ENCODE results near the gene OTOG. TPM values are rescaled to one million over a fixed set of nuclear protein-coding genes. Genes with fewer than 3 reads are reported as not detected.

The OTOG gene
- total RNA-seq, 6 experiments from 2014 or later = not detected

DNA sequence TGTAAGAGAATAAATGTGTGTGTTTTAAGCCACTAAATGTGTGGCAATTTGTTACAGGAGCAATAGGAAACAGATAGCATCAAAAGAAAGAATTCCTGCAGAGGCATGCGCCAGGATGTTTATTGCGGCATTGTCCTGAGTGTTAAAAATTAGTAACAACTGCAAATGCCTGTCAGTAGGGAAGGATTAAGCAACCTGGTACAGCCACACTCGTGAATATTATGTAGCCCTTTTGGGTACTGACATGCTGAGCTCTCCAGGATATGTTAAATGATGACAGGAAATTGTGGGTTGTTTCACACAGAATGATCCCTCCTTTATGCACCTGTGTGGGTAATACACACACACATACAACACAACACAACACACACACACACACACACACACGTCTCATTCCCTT is 102.6 kb downstream of the OTOG start:
- Mint-ChIP-seq H3K4me3 (no peak overlapping the region), H3K36me3 (ENCODE audit: low read depth) (no peaks in the 10 kb centered on the region), H3K9me3 (peaks cover 14% of the 10 kb centered on the region), H3K27me3 (ENCODE audit: insufficient read depth) (peaks cover 13% of the 10 kb centered on the region), H3K27ac (no peak overlapping the region), H3K4me1 (ENCODE audit: low read depth) (peaks cover 21% of the 10 kb centered on the region)
- no peak for DNase-seq
- TF ChIP-seq CTCF (IDR thresholded peaks at IDR 0.05) = no peak

- Mint-ChIP-seq H3K9me3 (peaks cover 18% of the 10 kb centered on the region), H3K4me1 (ENCODE audit: low read depth) (peaks cover 21% of the 10 kb centered on the region), H3K4me3 (no peak overlapping the region), H3K36me3 (ENCODE audit: low read depth) (0 out of 2 replicates have a peak, but pooled peaks cover 3% of the 10 kb centered on the region), H3K27ac (no peak overlapping the region), H3K27me3 (ENCODE audit: insufficient read depth) (peaks cover 13% of the 10 kb centered on the region)
- TF ChIP-seq CTCF (IDR thresholded peaks at IDR 0.05) = no peak
- DNase-seq = no peak
Measured at GRCh38 chr11:17650127-17650911, 103.3 kb downstream of the OTOG start.

DNA sequence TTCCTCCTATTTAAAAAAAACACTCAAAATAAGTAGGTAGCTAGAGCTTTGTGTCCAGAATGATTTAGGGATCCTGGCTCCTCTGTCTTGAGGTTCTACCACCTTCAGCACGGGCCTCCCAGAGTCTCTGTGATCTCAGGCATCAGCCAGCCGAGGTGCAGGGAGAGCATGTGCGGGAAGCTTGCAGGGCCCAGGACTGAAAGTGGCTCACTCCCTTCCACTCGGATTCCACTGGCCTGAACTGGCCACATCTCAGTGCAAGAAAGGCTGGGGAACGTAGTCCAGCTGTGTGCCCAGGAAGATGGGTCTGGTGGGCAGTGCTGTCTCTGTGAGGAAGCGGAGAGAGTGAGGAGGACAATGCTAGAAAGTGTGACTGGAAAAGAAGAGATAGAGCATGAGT is 104.0 kb downstream of the OTOG start:
- H3K4me3 Mint-ChIP-seq = no peak overlapping the region
- H3K27me3 Mint-ChIP-seq (ENCODE audit: insufficient read depth) = peaks cover 16% of the 10 kb centered on the region
- TF ChIP-seq CTCF (IDR thresholded peaks at IDR 0.05) = no peak
- 0 out of 2 replicates have a peak, but pooled peaks cover 10% of the 10 kb centered on the region for H3K36me3 Mint-ChIP-seq (ENCODE audit: low read depth)
- peaks cover 21% of the 10 kb centered on the region for H3K4me1 Mint-ChIP-seq (ENCODE audit: low read depth)
- DNase-seq = no peak
- H3K27ac Mint-ChIP-seq = no peak overlapping the region
- H3K9me3 Mint-ChIP-seq = peaks cover 26% of the 10 kb centered on the region

- H3K4me3 Mint-ChIP-seq = no peak overlapping the region
- peaks cover 27% of the 10 kb centered on the region for H3K9me3 Mint-ChIP-seq
- no peak for TF ChIP-seq CTCF (IDR thresholded peaks at IDR 0.05)
- H3K27me3 Mint-ChIP-seq (ENCODE audit: insufficient read depth) = peaks cover 17% of the 10 kb centered on the region
- H3K36me3 Mint-ChIP-seq (ENCODE audit: low read depth) = 0 out of 2 replicates have a peak, but pooled peaks cover 10% of the 10 kb centered on the region
- H3K27ac Mint-ChIP-seq = no peak overlapping the region
- peaks cover 21% of the 10 kb centered on the region for H3K4me1 Mint-ChIP-seq (ENCODE audit: low read depth)
- no peak for DNase-seq
Measured at GRCh38 chr11:17651681-17652080, 104.6 kb downstream of the OTOG start.

- TF ChIP-seq CTCF (IDR thresholded peaks at IDR 0.05) = no peak
- Mint-ChIP-seq H3K27ac (no peak overlapping the region), H3K9me3 (peaks cover 25% of the 10 kb centered on the region), H3K4me1 (ENCODE audit: low read depth) (peaks cover 21% of the 10 kb centered on the region), H3K27me3 (ENCODE audit: insufficient read depth) (peaks cover 10% of the 10 kb centered on the region), H3K36me3 (ENCODE audit: low read depth) (0 out of 2 replicates have a peak, but pooled peaks cover 10% of the 10 kb centered on the region), H3K4me3 (no peak overlapping the region)
- no peak for DNase-seq
Measured at GRCh38 chr11:17652556-17652955, 105.5 kb downstream of the OTOG start.

Measured in HFFc6 (cell line).